GM21717 (cell line): Measurements from ENCODE around the gene FRMD3.

Source experiments
- ATAC-seq: cut with Tn5 transposase; IDR thresholded peaks from one replicate; pipeline ENCODE4 v1.9.1; 2021; ENCODE audit warnings: mild to moderate bottlenecking, moderate library complexity; ENCODE audit not compliant: unreplicated experiment

Gene FRMD3

GRCh38 chr9:83434254-83434653 is 103.9 kb downstream of the FRMD3 start:
- no peak for ATAC-seq

- ATAC-seq, result no peak
Measured at GRCh38 chr9:83433846-83434245, 104.4 kb downstream of the FRMD3 start.

- no peak for ATAC-seq
Measured at GRCh38 chr9:83432877-83433550, 105.2 kb downstream of the FRMD3 start.

GRCh38 chr9:83432104-83432627 is 106.0 kb downstream of the FRMD3 start:
- no peak for ATAC-seq

GRCh38 chr9:83431101-83432060 is 106.8 kb downstream of the FRMD3 start:
- ATAC-seq, result no peak

GRCh38 chr9:83430681-83431080 is 107.5 kb downstream of the FRMD3 start:
- no peak for ATAC-seq

- ATAC-seq, result no peak
Measured at GRCh38 chr9:83429229-83429628, 109.0 kb downstream of the FRMD3 start.

- ATAC-seq, result no peak
Measured at GRCh38 chr9:83425240-83425639, 113.0 kb downstream of the FRMD3 start.

GRCh38 chr9:83424831-83425230 is 113.4 kb downstream of the FRMD3 start:
- no peak for ATAC-seq

GRCh38 chr9:83423815-83424707 is 114.1 kb downstream of the FRMD3 start:
- ATAC-seq, result no peak

- no peak for ATAC-seq
Measured at GRCh38 chr9:83422527-83422926, 115.7 kb downstream of the FRMD3 start.

GRCh38 chr9:83420486-83420885 is 117.7 kb downstream of the FRMD3 start:
- no peak for ATAC-seq

- ATAC-seq, result no peak
Measured at GRCh38 chr9:83419961-83420360, 118.2 kb downstream of the FRMD3 start.

- ATAC-seq, result no peak
Measured at GRCh38 chr9:83418283-83418682, 119.9 kb downstream of the FRMD3 start.

- no peak for ATAC-seq
Measured at GRCh38 chr9:83413367-83413766, 124.8 kb downstream of the FRMD3 start.

- no peak for ATAC-seq
Measured at GRCh38 chr9:83410701-83411100, 127.5 kb downstream of the FRMD3 start.

- no peak for ATAC-seq
Measured at GRCh38 chr9:83406921-83407320, 131.3 kb downstream of the FRMD3 start.

GRCh38 chr9:83405759-83406158 is 132.4 kb downstream of the FRMD3 start:
- ATAC-seq, result no peak

GRCh38 chr9:83403527-83404238 is 134.5 kb downstream of the FRMD3 start:
- no peak for ATAC-seq

- no peak for ATAC-seq
Measured at GRCh38 chr9:83401328-83401900, 136.8 kb downstream of the FRMD3 start.
